ENCODE results near the gene SRSF4.
A peak's percentile ranks its signal among the peaks of the same experiment; 100 is the strongest.
"Not testable (repeated sequence)": the region's sequence is repeated elsewhere in the genome, so short reads cannot be mapped to it uniquely, and the experiment has no call there.

SRSF4 gene

GRCh38 chr1:29131056-29131455, 50.6 kb downstream of the SRSF4 start:
- not testable (repeated sequence) for H3K4me1 Mint-ChIP-seq; H3K27ac Mint-ChIP-seq; H3K4me3 Mint-ChIP-seq; ATAC-seq; H3K36me3 Mint-ChIP-seq (ENCODE audit: low read depth); H3K9me3 Mint-ChIP-seq; DNase-seq
- H3K27me3 Mint-ChIP-seq: peaks cover 16% of the 10 kb centered on the region

- Mint-ChIP-seq H3K4me3 (no peak overlapping the region), H3K27me3 (peaks cover 23% of the 10 kb centered on the region), H3K36me3 (ENCODE audit: low read depth) (no peaks in the 10 kb centered on the region), H3K4me1 (peaks cover 7% of the 10 kb centered on the region), H3K27ac (no peak overlapping the region), H3K9me3 (no peaks in the 10 kb centered on the region)
- no peak for DNase-seq
- ATAC-seq: no peak
Observed at GRCh38 chr1:29129916-29130315, 51.8 kb downstream of the SRSF4 start.

GRCh38 chr1:29128739-29129138, 53.0 kb downstream of the SRSF4 start:
- Mint-ChIP-seq H3K27me3 (peaks cover 21% of the 10 kb centered on the region), H3K4me1 (peaks cover 5% of the 10 kb centered on the region), H3K36me3 (ENCODE audit: low read depth) (no peaks in the 10 kb centered on the region), H3K9me3 (no peaks in the 10 kb centered on the region), H3K27ac (no peak overlapping the region), H3K4me3 (no peak overlapping the region)
- DNase-seq (no peak), ATAC-seq (no peak)

GRCh38 chr1:29126198-29126597, 55.5 kb downstream of the SRSF4 start:
- ATAC-seq: no peak
- peaks cover 9% of the 10 kb centered on the region for H3K4me1 Mint-ChIP-seq
- H3K4me3 Mint-ChIP-seq: peak overlapping the region; percentile 53
- no peak for DNase-seq
- H3K9me3 Mint-ChIP-seq: no peaks in the 10 kb centered on the region
- no peak overlapping the region for H3K27ac Mint-ChIP-seq
- H3K36me3 Mint-ChIP-seq (ENCODE audit: low read depth): no peaks in the 10 kb centered on the region
- peaks cover 16% of the 10 kb centered on the region for H3K27me3 Mint-ChIP-seq

GRCh38 chr1:29125788-29126187, 55.9 kb downstream of the SRSF4 start:
- H3K27me3 Mint-ChIP-seq: peaks cover 16% of the 10 kb centered on the region
- no peak for ATAC-seq
- H3K36me3 Mint-ChIP-seq (ENCODE audit: low read depth): no peaks in the 10 kb centered on the region
- peaks cover 9% of the 10 kb centered on the region for H3K4me1 Mint-ChIP-seq
- no peaks in the 10 kb centered on the region for H3K9me3 Mint-ChIP-seq
- H3K27ac Mint-ChIP-seq: peak overlapping the region; percentile 68
- DNase-seq: no peak
- peak overlapping the region; percentile 53 for H3K4me3 Mint-ChIP-seq

- peak overlapping the region; percentile 68 for H3K27ac Mint-ChIP-seq
- peaks cover 9% of the 10 kb centered on the region for H3K4me1 Mint-ChIP-seq
- H3K4me3 Mint-ChIP-seq: peak overlapping the region; percentile 53
- DNase-seq (no peak), ATAC-seq (no peak)
- H3K9me3 Mint-ChIP-seq: no peaks in the 10 kb centered on the region
- no peaks in the 10 kb centered on the region for H3K36me3 Mint-ChIP-seq (ENCODE audit: low read depth)
- peaks cover 16% of the 10 kb centered on the region for H3K27me3 Mint-ChIP-seq
Observed at GRCh38 chr1:29125237-29125641, 56.5 kb downstream of the SRSF4 start.

- Mint-ChIP-seq H3K27me3 (peaks cover 16% of the 10 kb centered on the region), H3K36me3 (ENCODE audit: low read depth) (no peaks in the 10 kb centered on the region), H3K9me3 (no peaks in the 10 kb centered on the region), H3K4me1 (peaks cover 9% of the 10 kb centered on the region), H3K27ac (no peak overlapping the region), H3K4me3 (peak overlapping the region; percentile 73)
- ATAC-seq: peak; percentile 61
- DNase-seq: peak; percentile 74
Observed at GRCh38 chr1:29124366-29125236, 57.1 kb downstream of the SRSF4 start.

GRCh38 chr1:29123887-29124365, 57.8 kb downstream of the SRSF4 start, which contains the start of gene TMEM200B:
TSS of gene TMEM200B (minus strand) at chr1:29123903. CDS start at chr1:29121828, 2,075 bp downstream.
- Mint-ChIP-seq H3K27ac (peak within 1 kb of the TSS; percentile 59), H3K4me1 (peaks cover 9% of the 10 kb centered on the region), H3K9me3 (no peaks in the 10 kb centered on the region), H3K36me3 (ENCODE audit: low read depth) (no peaks in the 10 kb centered on the region), H3K4me3 (peak within 1 kb of the TSS; percentile 73), H3K27me3 (peaks cover 16% of the 10 kb centered on the region)
- DNase-seq (no peak), ATAC-seq (peak; percentile 11)

GRCh38 chr1:29123053-29123886, 58.4 kb downstream of the SRSF4 start:
- H3K4me1 Mint-ChIP-seq: peaks cover 9% of the 10 kb centered on the region
- H3K27me3 Mint-ChIP-seq: peaks cover 16% of the 10 kb centered on the region
- ATAC-seq (no peak), DNase-seq (peak; percentile 42)
- H3K4me3 Mint-ChIP-seq: peak overlapping the region; percentile 71
- H3K9me3 Mint-ChIP-seq: no peaks in the 10 kb centered on the region
- H3K27ac Mint-ChIP-seq: peak overlapping the region; percentile 59
- peaks cover 4% of the 10 kb centered on the region for H3K36me3 Mint-ChIP-seq (ENCODE audit: low read depth)

GRCh38 chr1:29122682-29123052, 59.0 kb downstream of the SRSF4 start:
- Mint-ChIP-seq H3K4me3 (peak overlapping the region; percentile 71), H3K9me3 (no peaks in the 10 kb centered on the region), H3K27ac (peak overlapping the region; percentile 59), H3K36me3 (ENCODE audit: low read depth) (peaks cover 5% of the 10 kb centered on the region), H3K4me1 (peaks cover 10% of the 10 kb centered on the region), H3K27me3 (peaks cover 16% of the 10 kb centered on the region)
- DNase-seq (peak; percentile 26), ATAC-seq (no peak)

GRCh38 chr1:29121936-29122681, 59.6 kb downstream of the SRSF4 start:
- Mint-ChIP-seq H3K27me3 (peaks cover 16% of the 10 kb centered on the region), H3K27ac (no peak overlapping the region), H3K9me3 (no peaks in the 10 kb centered on the region), H3K4me1 (peaks cover 14% of the 10 kb centered on the region), H3K4me3 (peak overlapping the region; percentile 71), H3K36me3 (ENCODE audit: low read depth) (peaks cover 11% of the 10 kb centered on the region)
- no peak for DNase-seq
- ATAC-seq: no peak

GRCh38 chr1:29121516-29121935, 60.2 kb downstream of the SRSF4 start:
- Mint-ChIP-seq H3K4me3 (peak overlapping the region; percentile 24), H3K36me3 (ENCODE audit: low read depth) (peaks cover 13% of the 10 kb centered on the region), H3K27me3 (peaks cover 16% of the 10 kb centered on the region), H3K27ac (no peak overlapping the region), H3K4me1 (peaks cover 14% of the 10 kb centered on the region), H3K9me3 (no peaks in the 10 kb centered on the region)
- no peak for DNase-seq
- no peak for ATAC-seq

GRCh38 chr1:29120947-29121485, 60.7 kb downstream of the SRSF4 start:
- no peaks in the 10 kb centered on the region for H3K9me3 Mint-ChIP-seq
- ATAC-seq (peak; percentile 73), DNase-seq (peak; percentile 81)
- H3K36me3 Mint-ChIP-seq (ENCODE audit: low read depth): peaks cover 15% of the 10 kb centered on the region
- peaks cover 16% of the 10 kb centered on the region for H3K4me1 Mint-ChIP-seq
- peaks cover 14% of the 10 kb centered on the region for H3K27me3 Mint-ChIP-seq
- H3K27ac Mint-ChIP-seq: no peak overlapping the region
- H3K4me3 Mint-ChIP-seq: no peak overlapping the region

GRCh38 chr1:29120367-29120766, 61.3 kb downstream of the SRSF4 start:
- Mint-ChIP-seq H3K27ac (no peak overlapping the region), H3K9me3 (no peaks in the 10 kb centered on the region), H3K27me3 (peaks cover 7% of the 10 kb centered on the region), H3K36me3 (ENCODE audit: low read depth) (peaks cover 20% of the 10 kb centered on the region), H3K4me3 (no peak overlapping the region), H3K4me1 (peaks cover 12% of the 10 kb centered on the region)
- DNase-seq (no peak), ATAC-seq (no peak)

All from activated naive CD8-positive, alpha-beta T cell treated with anti-CD3 and anti-CD28 coated beads, Interleukin-2, amount 50 U/mL, for 24 hours (primary cell).